Activated CD8-positive, alpha-beta memory T cell treated with anti-CD3 and anti-CD28 coated beads for 24 hours (primary cell): ENCODE measurements around the gene LRRC74B.
A peak's percentile ranks its signal among the peaks of the same experiment; 100 is the strongest.
"Not testable (repeated sequence)": the region's sequence is repeated elsewhere in the genome, so short reads cannot be mapped to it uniquely, and the experiment has no call there.

Experiments used
- DNase-seq: peaks from one replicate; pipeline ENCODE4 v3.0.0-alpha.2; 2020

The LRRC74B gene

GRCh38 chr22:21045585-21046294 is at the start of gene LRRC74B:
Gene LRRC74B, plus strand, starts transcription at chr22:21045946. Its CDS starts 41 bp downstream, at chr22:21045987.
- peak; percentile 86 for DNase-seq

- DNase-seq = no peak
Measured at GRCh38 chr22:20996031-20996410, 49.7 kb upstream of the LRRC74B start.

GRCh38 chr22:20996598-20997535 is 48.9 kb upstream of the LRRC74B start:
- peak; percentile 59 for DNase-seq

GRCh38 chr22:20997536-20998257 is 48.0 kb upstream of the LRRC74B start:
- no peak for DNase-seq

- peak; percentile 62 for DNase-seq
Measured at GRCh38 chr22:20998411-20999336, 47.1 kb upstream of the LRRC74B start.

GRCh38 chr22:20999350-21000206 is 46.2 kb upstream of the LRRC74B start:
- no peak for DNase-seq

GRCh38 chr22:21000207-21000986 is 45.3 kb upstream of the LRRC74B start:
- DNase-seq = peak; percentile 70

GRCh38 chr22:21000987-21001600 is 44.7 kb upstream of the LRRC74B start:
- DNase-seq = no peak

GRCh38 chr22:21001601-21002325 is 44.0 kb upstream of the LRRC74B start, which contains the start of gene THAP7:
Gene THAP7, minus strand, starts transcription at chr22:21002118. Its CDS starts 207 bp downstream, at chr22:21001911.
- DNase-seq = peak; percentile 99

GRCh38 chr22:21003782-21004181 is 42.0 kb upstream of the LRRC74B start:
- DNase-seq = no peak

- not testable (repeated sequence) for DNase-seq
Measured at GRCh38 chr22:21009208-21009607, 36.5 kb upstream of the LRRC74B start.

- no peak for DNase-seq
Measured at GRCh38 chr22:21009638-21010425, 35.9 kb upstream of the LRRC74B start.

GRCh38 chr22:21010426-21011113 is 35.2 kb upstream of the LRRC74B start:
- DNase-seq = no peak

GRCh38 chr22:21012446-21013407 is 33.0 kb upstream of the LRRC74B start:
- DNase-seq = no peak

GRCh38 chr22:21013657-21014201 is 32.0 kb upstream of the LRRC74B start:
- no peak for DNase-seq

- DNase-seq = peak; percentile 92
Measured at GRCh38 chr22:21014202-21014725, 31.5 kb upstream of the LRRC74B start.
